GM23338 (cell line): ENCODE results near the gene DCHS1. TPM values are rescaled to one million over a fixed set of nuclear protein-coding genes. Genes with fewer than 3 reads are reported as not detected.

ENCODE experiments used
- ATAC-seq: fragments of 200-7000 bp; cut with Tn5 transposase; 3 replicates; pipeline ENCODE4 v1.9.1; 2020
- DNase-seq: peaks from one replicate; pipeline ENCODE4 v3.0.0-alpha.2; 2015; ENCODE audit warnings: low spot score
- H2AFZ ChIP-seq: fragments of 200-600 bp; sonication (generic); 2 replicates; pipeline ENCODE4 v1.8.0; 2016; ENCODE audit warnings: antibody characterized with exemption, mild to moderate bottlenecking, moderate library complexity
- H3F3A ChIP-seq: fragments of 200-600 bp; sonication (generic); replicated peaks from 2 replicates; pipeline ENCODE4 v1.8.0; 2017; ENCODE audit warnings: antibody characterized with exemption, mixed run types, low read depth
- H3K27ac ChIP-seq: fragments of 200-600 bp; sonication (generic); 2 replicates; pipeline ENCODE4 v1.6.1; 2016; ENCODE audit warnings: low read depth
- H3K27me3 ChIP-seq: fragments of 200-600 bp; sonication (generic); 2 replicates; pipeline ENCODE4 v1.8.0; 2016; ENCODE audit warnings: mild to moderate bottlenecking, mixed run types, moderate library complexity; ENCODE audit not compliant: insufficient read depth
- H3K36me3 ChIP-seq: fragments of 200-600 bp; sonication (generic); 2 replicates; pipeline ENCODE4 v1.8.0; 2016; ENCODE audit warnings: mild to moderate bottlenecking; ENCODE audit not compliant: insufficient read depth
- H3K4me1 ChIP-seq: fragments of 200-600 bp; sonication (generic); 2 replicates; pipeline ENCODE4 v1.8.0; 2016; ENCODE audit warnings: mild to moderate bottlenecking, moderate library complexity; ENCODE audit not compliant: insufficient read depth
- H3K4me2 ChIP-seq: fragments of 200-600 bp; sonication (generic); 2 replicates; pipeline ENCODE4 v1.7.1; 2017; ENCODE audit warnings: mixed run types
- H3K4me3 ChIP-seq: fragments of 200-600 bp; sonication (generic); 2 replicates; pipeline ENCODE4 v1.6.1; 2016; ENCODE audit warnings: mixed run types
- H3K79me2 ChIP-seq: fragments of 200-600 bp; sonication (generic); replicated peaks from 2 replicates; pipeline ENCODE4 v1.8.0; 2017; ENCODE audit warnings: mild to moderate bottlenecking; ENCODE audit not compliant: insufficient read depth
- H3K9me2 ChIP-seq: fragments of 200-600 bp; sonication (generic); 2 replicates; pipeline ENCODE4 v1.8.0; 2017; ENCODE audit not compliant: insufficient read depth
- H4K20me1 ChIP-seq: fragments of 200-600 bp; sonication (generic); replicated peaks from 2 replicates; pipeline ENCODE4 v1.8.0; 2017; ENCODE audit warnings: mild to moderate bottlenecking; ENCODE audit not compliant: insufficient read depth
- H3K27ac Mint-ChIP-seq: 2 replicates; pipeline ENCODE4 v1.8.0; 2020; ENCODE audit warnings: inconsistent platforms, mild to moderate bottlenecking, moderate library complexity, mixed read lengths
- H3K27me3 Mint-ChIP-seq: 3 replicates; pipeline ENCODE4 v1.8.0; 2022; ENCODE audit warnings: low read depth, mild to moderate bottlenecking, moderate library complexity, mixed read lengths, inconsistent platforms; ENCODE audit not compliant: insufficient read depth, poor library complexity
- H3K36me3 Mint-ChIP-seq: 3 replicates; pipeline ENCODE4 v1.8.0; 2021; ENCODE audit warnings: low read depth, mild to moderate bottlenecking, inconsistent platforms, moderate library complexity, mixed read lengths
- H3K4me1 Mint-ChIP-seq: 3 replicates; pipeline ENCODE4 v1.8.0; 2020; ENCODE audit warnings: mild to moderate bottlenecking, inconsistent platforms, mixed read lengths
- H3K4me3 Mint-ChIP-seq: 3 replicates; pipeline ENCODE4 v1.8.0; 2021; ENCODE audit warnings: moderate library complexity, mild to moderate bottlenecking, inconsistent platforms, mixed read lengths
- H3K9me3 Mint-ChIP-seq: 3 replicates; pipeline ENCODE4 v1.8.0; 2020; ENCODE audit warnings: moderate library complexity, mild to moderate bottlenecking, inconsistent platforms, mixed read lengths
- CREB1 ChIP-seq: fragments of 250-450 bp; sonication (Bioruptor Pico); IDR thresholded peaks from 2 replicates; pipeline ENCODE4 v1.5.0; 2020; ENCODE audit warnings: low read depth, mild to moderate bottlenecking, moderate library complexity
- EZH2 ChIP-seq: fragments of 200-600 bp; sonication (generic); IDR thresholded peaks from one replicate; pipeline ENCODE4 v1.8.0; 2017; ENCODE audit warnings: antibody characterized with exemption, mild to moderate bottlenecking, low read depth; ENCODE audit not compliant: unreplicated experiment
- EZH2phosphoT487 ChIP-seq: fragments of 200-600 bp; sonication (generic); IDR thresholded peaks from one replicate; pipeline ENCODE4 v1.8.1; 2018; ENCODE audit warnings: antibody characterized with exemption; ENCODE audit not compliant: unreplicated experiment
- JUNB ChIP-seq: IDR thresholded peaks from one replicate; pipeline ENCODE4 v1.6.1; 2016; ENCODE audit warnings: antibody characterized with exemption; ENCODE audit not compliant: unreplicated experiment
- NANOG ChIP-seq: IDR thresholded peaks from 2 replicates; pipeline ENCODE4 v1.6.1; 2016; ENCODE audit warnings: antibody characterized with exemption, borderline replicate concordance
- POLR2AphosphoS5 ChIP-seq: IDR thresholded peaks from 2 replicates; pipeline ENCODE4 v1.6.1; 2016; ENCODE audit warnings: antibody characterized with exemption, low read depth
- STAT1 ChIP-seq: IDR thresholded peaks from one replicate; pipeline ENCODE4 v1.6.1; 2016; ENCODE audit warnings: antibody characterized with exemption; ENCODE audit not compliant: unreplicated experiment
- ZNF114 ChIP-seq: fragments of 250-450 bp; sonication (Bioruptor Pico); IDR thresholded peaks from 2 replicates; pipeline ENCODE4 v1.5.0; 2020; ENCODE audit warnings: mild to moderate bottlenecking, moderate library complexity
- ZNF331 ChIP-seq: fragments of 250-450 bp; sonication (Bioruptor Pico); IDR thresholded peaks from 2 replicates; pipeline ENCODE4 v1.5.0; 2020; ENCODE audit warnings: low read depth, mild to moderate bottlenecking, moderate library complexity
- ZNF462 ChIP-seq: fragments of 250-450 bp; sonication (Bioruptor Pico); IDR thresholded peaks from 2 replicates; pipeline ENCODE4 v1.5.0; 2020; ENCODE audit warnings: mild to moderate bottlenecking, moderate library complexity
- polyA plus RNA-seq: library from polyadenylated mRNA; unstranded; fragments of >200 nt; fragmentation: Nextera tagmentation; extraction: Ambion mirVana; gene quantifications from 2 replicates; pipeline ENCODE4 v1.2.1, GENCODE V29; 2016
- total RNA-seq: library from RNA; depleted of rRNA; stranded (reverse); fragments of >200 nt; shearing (Covaris generic); gene quantifications from 2 replicates; pipeline ENCODE4 v1.2.3, GENCODE V29; 2014
- TF ChIP-seq, protein P1 (sequence below): IDR thresholded peaks from 2 replicates; pipeline ENCODE4 v1.6.1; 2016; ENCODE audit warnings: antibody characterized with exemption

Gene DCHS1
- total and polyA plus RNA-seq, 2 experiments from 2014 or later: 2.3 to 20.7 TPM

- TF ChIP-seq, protein P1, sequence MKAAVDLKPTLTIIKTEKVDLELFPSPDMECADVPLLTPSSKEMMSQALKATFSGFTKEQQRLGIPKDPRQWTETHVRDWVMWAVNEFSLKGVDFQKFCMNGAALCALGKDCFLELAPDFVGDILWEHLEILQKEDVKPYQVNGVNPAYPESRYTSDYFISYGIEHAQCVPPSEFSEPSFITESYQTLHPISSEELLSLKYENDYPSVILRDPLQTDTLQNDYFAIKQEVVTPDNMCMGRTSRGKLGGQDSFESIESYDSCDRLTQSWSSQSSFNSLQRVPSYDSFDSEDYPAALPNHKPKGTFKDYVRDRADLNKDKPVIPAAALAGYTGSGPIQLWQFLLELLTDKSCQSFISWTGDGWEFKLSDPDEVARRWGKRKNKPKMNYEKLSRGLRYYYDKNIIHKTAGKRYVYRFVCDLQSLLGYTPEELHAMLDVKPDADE: no peak
- TF ChIP-seq EZH2: no peak
- no peak for TF ChIP-seq ZNF331 (CRISPR knock-in tag)
- no peak for TF ChIP-seq POLR2AphosphoS5
- no peak for TF ChIP-seq EZH2phosphoT487
These were observed 5.5 kb downstream of the DCHS1 start (continued) for GRCh38 chr11:6650104-6650503.

DNA sequence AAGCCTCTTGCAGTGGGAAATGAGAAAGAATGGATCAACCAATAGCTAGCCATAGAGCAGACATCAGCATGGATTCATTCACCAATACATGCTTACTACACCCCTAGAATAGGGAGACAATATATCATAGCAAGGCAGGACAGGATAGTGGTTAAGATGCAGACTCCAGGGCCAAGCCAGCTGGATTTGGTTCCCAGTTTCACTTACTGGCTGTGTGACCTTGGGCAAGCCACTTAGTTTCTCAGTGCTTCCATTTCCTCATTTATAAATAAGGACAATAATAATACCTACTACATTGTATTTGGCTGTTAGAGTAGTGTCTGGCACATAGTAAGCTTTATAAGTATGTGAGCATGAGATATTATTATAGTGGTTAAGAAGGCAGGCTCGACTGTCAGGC is 7.1 kb downstream of the DCHS1 start:
- H3K27me3 ChIP-seq: peaks cover 23% of the 10 kb centered on the region
- H3K4me2 ChIP-seq: no peak overlapping the region
- H3K27me3 Mint-ChIP-seq: no peaks in the 10 kb centered on the region
- TF ChIP-seq JUNB: no peak
- no peak for TF ChIP-seq NANOG
- no peak for TF ChIP-seq CREB1 (CRISPR knock-in tag)
- TF ChIP-seq EZH2phosphoT487: no peak
- no peak for TF ChIP-seq ZNF462 (CRISPR knock-in tag)
- no peak for TF ChIP-seq STAT1
- TF ChIP-seq ZNF114 (CRISPR knock-in tag): no peak
- H3K4me3 ChIP-seq: no peak overlapping the region
- H3K36me3 Mint-ChIP-seq: no peaks in the 10 kb centered on the region
- no peaks in the 10 kb centered on the region for H3K4me1 Mint-ChIP-seq
- no peaks in the 10 kb centered on the region for H3K36me3 ChIP-seq
- ATAC-seq (no peak), DNase-seq (no peak)
- no peak overlapping the region for H3K27ac ChIP-seq
- H3K27ac Mint-ChIP-seq: no peak overlapping the region
- H3K9me2 ChIP-seq: 0 out of 2 replicates have a peak, but pooled peaks cover 7% of the 10 kb centered on the region
- H3F3A ChIP-seq: no peaks in the 10 kb centered on the region
- no peaks in the 10 kb centered on the region for H3K9me3 Mint-ChIP-seq
- H2AFZ ChIP-seq: no peak overlapping the region
- no peak overlapping the region for H3K4me3 Mint-ChIP-seq
- H3K79me2 ChIP-seq: no peaks in the 10 kb centered on the region
- H4K20me1 ChIP-seq: no peaks in the 10 kb centered on the region
- peaks cover 13% of the 10 kb centered on the region; the same call in 1 of the 2 replicates for H3K4me1 ChIP-seq
